Dedifferentiated amniotic fluid mesenchymal stem cell (primary cell): Measurements from ENCODE around the gene DPF3.
"Not testable (repeated sequence)": the region's sequence is repeated elsewhere in the genome, so short reads cannot be mapped to it uniquely, and the experiment has no call there.

Experiments
- DNase-seq: peaks from one replicate; pipeline ENCODE4 v3.0.0-alpha.2; 2016; ENCODE audit errors: extremely low spot score

DPF3 gene

GRCh38 chr14:72774894-72775620 is 118.8 kb downstream of the DPF3 start:
- DNase-seq = no peak

- DNase-seq = no peak
These were observed 119.8 kb downstream of the DPF3 start for GRCh38 chr14:72774141-72774540.

GRCh38 chr14:72771561-72771960 is 122.3 kb downstream of the DPF3 start:
- no peak for DNase-seq

- DNase-seq = no peak
These were observed 127.6 kb downstream of the DPF3 start for GRCh38 chr14:72766296-72766695.

- DNase-seq = no peak
These were observed 130.0 kb downstream of the DPF3 start for GRCh38 chr14:72763892-72764291.

- no peak for DNase-seq
These were observed 134.2 kb downstream of the DPF3 start for GRCh38 chr14:72759670-72760069.

- no peak for DNase-seq
These were observed 134.9 kb downstream of the DPF3 start for GRCh38 chr14:72758993-72759392.

- DNase-seq = no peak
These were observed 135.5 kb downstream of the DPF3 start for GRCh38 chr14:72758420-72758819.

- no peak for DNase-seq
These were observed 136.9 kb downstream of the DPF3 start for GRCh38 chr14:72756967-72757366.

- no peak for DNase-seq
These were observed 138.1 kb downstream of the DPF3 start for GRCh38 chr14:72755766-72756165.

GRCh38 chr14:72754949-72755348 is 139.0 kb downstream of the DPF3 start:
- no peak for DNase-seq

- no peak for DNase-seq
These were observed 140.0 kb downstream of the DPF3 start for GRCh38 chr14:72753879-72754400.

GRCh38 chr14:72753044-72753710 is 140.7 kb downstream of the DPF3 start:
- no peak for DNase-seq

GRCh38 chr14:72752034-72752412 is 141.9 kb downstream of the DPF3 start:
- DNase-seq = no peak

GRCh38 chr14:72751276-72752033 is 142.4 kb downstream of the DPF3 start:
- peak; percentile 26 for DNase-seq

GRCh38 chr14:72748921-72749320 is 145.0 kb downstream of the DPF3 start:
- DNase-seq = not testable (repeated sequence)

- DNase-seq = no peak
These were observed 146.2 kb downstream of the DPF3 start for GRCh38 chr14:72747652-72748051.

GRCh38 chr14:72745991-72746980 is 147.6 kb downstream of the DPF3 start:
- DNase-seq = peak; percentile 81

GRCh38 chr14:72745546-72745945 is 148.4 kb downstream of the DPF3 start:
- peak; percentile 69 for DNase-seq

GRCh38 chr14:72744416-72745120 is 149.3 kb downstream of the DPF3 start:
- no peak for DNase-seq

- DNase-seq = no peak
These were observed 150.3 kb downstream of the DPF3 start for GRCh38 chr14:72743626-72744025.
